ENCODE results near the gene S100A10. TPM values are rescaled to one million over a fixed set of nuclear protein-coding genes. Genes with fewer than 3 reads are reported as not detected.

Gene S100A10
- total RNA-seq, 1 experiment from 2014 or later: 160 TPM

DNA sequence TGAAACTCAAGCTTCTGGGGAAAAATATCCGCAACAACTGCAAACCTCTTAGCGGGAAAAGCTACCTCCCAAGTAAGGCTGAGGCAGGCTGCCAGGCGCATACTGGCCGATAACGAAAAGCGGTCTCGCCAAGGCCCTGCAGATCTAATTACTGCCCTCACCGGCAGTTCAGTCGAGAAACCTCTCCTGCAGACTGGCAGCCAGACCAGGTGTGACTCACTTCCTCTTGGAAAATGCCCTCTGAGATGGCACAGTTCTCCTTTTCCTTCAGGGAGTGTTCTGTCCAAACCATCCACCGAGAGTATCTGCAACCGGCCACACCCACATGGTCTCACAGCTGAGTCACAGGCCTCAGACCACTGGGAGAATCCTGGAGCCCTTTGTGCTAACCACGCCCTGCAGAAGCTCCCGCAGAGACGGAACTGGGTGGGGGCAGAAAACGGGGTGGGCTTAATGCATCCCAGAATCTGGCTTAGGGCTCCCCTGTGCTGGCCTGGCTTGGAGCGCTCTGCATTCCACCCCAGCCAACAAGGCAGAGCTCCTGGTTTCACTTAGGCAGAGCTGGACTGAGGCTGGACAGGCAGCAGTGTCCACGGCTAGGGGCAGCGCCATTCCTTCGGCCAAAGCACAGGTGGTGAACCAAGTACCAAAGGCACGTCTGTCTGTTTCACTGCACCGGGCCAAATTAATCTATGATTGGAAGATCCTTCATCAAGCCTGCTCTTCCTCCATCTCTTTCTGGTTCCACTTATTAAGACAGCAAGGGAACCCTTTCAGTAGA is 1.2 kb downstream of the S100A10 start:
- H3K14ac ChIP-seq (ENCODE audit: insufficient read depth, low read length): peak overlapping the region; percentile 82

More for the DNA sequence above, 1.2 kb downstream of the S100A10 start:
- H3T11ph ChIP-seq (ENCODE audit: low read length): no peak overlapping the region
- peak overlapping the region; percentile 77 for H3K9ac ChIP-seq (ENCODE audit: extremely low read depth, insufficient read length, low read length)
- H3K56ac ChIP-seq (ENCODE audit: insufficient read length, low read depth, low read length): no peak overlapping the region
- no peak overlapping the region for H2AK5ac ChIP-seq (ENCODE audit: insufficient read length, low read length)
- peaks cover 21% of the 10 kb centered on the region for H3K79me2 ChIP-seq (ENCODE audit: insufficient read depth, low read length)
- no peak overlapping the region for H2BK15ac ChIP-seq (ENCODE audit: low read depth, low read length)
- Mint-ChIP-seq H3K4me1 (peaks cover 40 to 53% of the 10 kb centered on the region in 2 experiments), H3K27ac (peak overlapping the region in 1 of 3 experiments; percentile 93; a peak in 3 of 7 replicates), H3K27me3 (ENCODE audit: low read depth) (peaks cover 8% of the 10 kb centered on the region), H3K36me3 (ENCODE audit: insufficient read depth in 1 of 3, low read depth in 3 of 3) (no peaks in the 10 kb centered on the region), H3K4me3 (peak overlapping the region; percentile 88 to 95), H3K9me3 (no peaks in the 10 kb centered on the region)
- H3K27ac ChIP-seq (ENCODE audit: insufficient read length, low read depth, low read length): peak overlapping the region; percentile 18
- peak; percentile 87 for DNase-seq
- no peak overlapping the region for H2BK20ac ChIP-seq (ENCODE audit: low read depth, low read length, poor library complexity, severe bottlenecking)
- H3K23me2 ChIP-seq (ENCODE audit: insufficient read length, low read depth, low read length, poor library complexity, severe bottlenecking): peaks cover 21% of the 10 kb centered on the region
- peak overlapping the region; percentile 19 for H4K5ac ChIP-seq (ENCODE audit: insufficient read length, low read depth, low read length)
- no peaks in the 10 kb centered on the region for H4K20me1 ChIP-seq (ENCODE audit: control insufficient read depth, insufficient read depth, insufficient read length)
- no peak overlapping the region for H2BK12ac ChIP-seq (ENCODE audit: insufficient read length, low read depth, low read length)
- TF ChIP-seq, protein P1, sequence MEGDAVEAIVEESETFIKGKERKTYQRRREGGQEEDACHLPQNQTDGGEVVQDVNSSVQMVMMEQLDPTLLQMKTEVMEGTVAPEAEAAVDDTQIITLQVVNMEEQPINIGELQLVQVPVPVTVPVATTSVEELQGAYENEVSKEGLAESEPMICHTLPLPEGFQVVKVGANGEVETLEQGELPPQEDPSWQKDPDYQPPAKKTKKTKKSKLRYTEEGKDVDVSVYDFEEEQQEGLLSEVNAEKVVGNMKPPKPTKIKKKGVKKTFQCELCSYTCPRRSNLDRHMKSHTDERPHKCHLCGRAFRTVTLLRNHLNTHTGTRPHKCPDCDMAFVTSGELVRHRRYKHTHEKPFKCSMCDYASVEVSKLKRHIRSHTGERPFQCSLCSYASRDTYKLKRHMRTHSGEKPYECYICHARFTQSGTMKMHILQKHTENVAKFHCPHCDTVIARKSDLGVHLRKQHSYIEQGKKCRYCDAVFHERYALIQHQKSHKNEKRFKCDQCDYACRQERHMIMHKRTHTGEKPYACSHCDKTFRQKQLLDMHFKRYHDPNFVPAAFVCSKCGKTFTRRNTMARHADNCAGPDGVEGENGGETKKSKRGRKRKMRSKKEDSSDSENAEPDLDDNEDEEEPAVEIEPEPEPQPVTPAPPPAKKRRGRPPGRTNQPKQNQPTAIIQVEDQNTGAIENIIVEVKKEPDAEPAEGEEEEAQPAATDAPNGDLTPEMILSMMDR (conservative IDR thresholded peaks at IDR 0.05): no peak
- no peaks in the 10 kb centered on the region for H3K9me3 ChIP-seq (ENCODE audit: control insufficient read depth, low read depth, low read length)
- no peaks in the 10 kb centered on the region for H3K27me3 ChIP-seq (ENCODE audit: insufficient read depth, low read length)
- no peaks in the 10 kb centered on the region for H3K79me1 ChIP-seq (ENCODE audit: insufficient read depth, low read depth, low read length, poor library complexity, severe bottlenecking)
- no CpG with 5 or more reads among the region's 21 CpGs for WGBS (ENCODE audit: extremely low coverage, insufficient read length, low lambda C conversion rate)
- no peak overlapping the region for H4K8ac ChIP-seq (replicated peaks; ENCODE audit: insufficient read length, low read depth, low read length)
- peak overlapping the region; percentile 89 for H3K4me2 ChIP-seq (ENCODE audit: insufficient read depth, insufficient read length, low read length)
- no peak overlapping the region for H3K23ac ChIP-seq (ENCODE audit: insufficient read length, low read depth, low read length)
- no peak overlapping the region for H2AFZ ChIP-seq (ENCODE audit: low read length)
- peak overlapping the region; percentile 19 for H4K91ac ChIP-seq (ENCODE audit: insufficient read length, low read depth, low read length)
- H2BK120ac ChIP-seq (ENCODE audit: low read depth, low read length, poor library complexity, severe bottlenecking): no peak overlapping the region
- H2BK5ac ChIP-seq (ENCODE audit: insufficient read length, low read length): no peak overlapping the region
- peak overlapping the region; percentile 53 for H3K18ac ChIP-seq (ENCODE audit: insufficient read length, low read depth, low read length)
- peaks cover 14% of the 10 kb centered on the region; the same call in 1 of the 2 replicates for H3K4me1 ChIP-seq (ENCODE audit: insufficient read depth, low read length)
- no peak overlapping the region for H3K4ac ChIP-seq (ENCODE audit: low read depth, low read length)

All from H9 (cell line).